Effector memory CD4-positive, alpha-beta T cell (primary cell): ENCODE results near the gene BMS1.
"Not testable (repeated sequence)": the region's sequence is repeated elsewhere in the genome, so short reads cannot be mapped to it uniquely, and the experiment has no call there.

ENCODE experiments used
- DNase-seq, 3 donors: peaks; one replicate each; pipeline ENCODE4 v3.0.0-alpha.2; 2020
- H3K27ac ChIP-seq: 2 replicates; pipeline ENCODE4 v1.7.0; 2013; ENCODE audit warnings: mild to moderate bottlenecking, low read length, moderate library complexity; ENCODE audit not compliant: insufficient read depth, poor library complexity, severe bottlenecking
- H3K27me3 ChIP-seq: replicated peaks from 2 replicates; pipeline ENCODE4 v1.7.0; 2013; ENCODE audit warnings: mild to moderate bottlenecking, low read length; ENCODE audit not compliant: insufficient read depth, control insufficient read depth, poor library complexity, severe bottlenecking
- H3K36me3 ChIP-seq: 2 replicates; pipeline ENCODE4 v1.7.0; 2013; ENCODE audit warnings: mild to moderate bottlenecking, low read length, moderate library complexity; ENCODE audit not compliant: control insufficient read depth, insufficient read depth
- H3K4me1 ChIP-seq: 2 replicates; pipeline ENCODE4 v1.7.0; 2013; ENCODE audit warnings: low read length, mild to moderate bottlenecking; ENCODE audit not compliant: control insufficient read depth, insufficient read depth, poor library complexity, severe bottlenecking
- H3K4me3 ChIP-seq: 2 replicates; pipeline ENCODE4 v1.7.0; 2013; ENCODE audit warnings: low read length, low read depth, mild to moderate bottlenecking; ENCODE audit not compliant: insufficient read depth, poor library complexity, severe bottlenecking
- H3K9me3 ChIP-seq: 2 replicates; pipeline ENCODE4 v1.7.0; 2013; ENCODE audit warnings: mild to moderate bottlenecking, low read length, moderate library complexity; ENCODE audit not compliant: control insufficient read depth

Gene BMS1

DNA sequence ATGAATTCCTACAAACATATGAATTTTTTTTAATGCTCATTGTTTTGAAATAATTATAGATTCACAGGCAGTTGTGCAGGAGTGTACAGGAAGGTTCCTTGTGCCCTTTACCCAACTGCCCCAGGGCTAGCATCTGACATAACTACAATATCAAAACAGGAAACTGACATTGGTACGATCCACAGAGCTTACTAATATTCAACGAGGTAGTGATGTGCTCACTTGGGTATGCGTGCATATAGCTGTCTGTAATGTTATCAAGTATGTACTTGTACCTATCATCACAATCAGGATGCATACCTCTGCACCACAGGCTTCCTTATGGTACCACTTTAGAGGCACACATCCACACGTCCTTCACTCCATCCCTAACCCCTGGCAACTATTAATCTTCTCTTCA lies 68.3 kb downstream of the BMS1 start:
- Histone ChIP-seq H3K27ac (no peak overlapping the region), H3K27me3 (peaks cover under 1% of the 10 kb centered on the region), H3K36me3 (no peaks in the 10 kb centered on the region), H3K4me1 (no peaks in the 10 kb centered on the region), H3K4me3 (no peak overlapping the region), H3K9me3 (no peaks in the 10 kb centered on the region)
- DNase-seq, result no peak

GRCh38 chr10:42859256-42859655 lies 76.7 kb downstream of the BMS1 start:
- Histone ChIP-seq H3K36me3 (no peaks in the 10 kb centered on the region), H3K4me1 (no peaks in the 10 kb centered on the region), H3K9me3 (no peaks in the 10 kb centered on the region), H3K27ac (no peak overlapping the region), H3K4me3 (no peak overlapping the region), H3K27me3 (peaks cover 4% of the 10 kb centered on the region)
- no peak for DNase-seq

DNA sequence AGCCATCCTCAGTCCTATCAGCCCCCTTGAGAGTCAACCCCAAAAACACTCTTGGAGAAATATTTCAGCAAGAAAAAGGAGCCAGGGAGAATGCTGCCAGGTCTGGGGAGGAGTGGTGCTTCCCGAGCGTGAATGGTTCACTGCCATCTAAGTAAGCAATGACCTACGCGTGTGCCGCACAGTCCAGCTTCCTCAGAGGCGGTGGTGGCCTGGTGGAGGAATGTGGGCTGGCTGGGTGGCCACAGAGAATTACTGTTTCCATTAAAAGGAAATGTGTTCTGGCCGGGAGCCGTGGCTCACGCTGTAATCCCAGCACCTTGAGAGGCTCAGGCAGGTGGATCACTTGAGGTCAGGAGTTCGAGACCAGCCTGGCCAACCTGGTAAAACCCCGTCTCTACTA lies 77.4 kb downstream of the BMS1 start:
- H3K36me3 ChIP-seq, H3K27ac ChIP-seq, H3K27me3 ChIP-seq, DNase-seq, H3K4me3 ChIP-seq, H3K9me3 ChIP-seq, H3K4me1 ChIP-seq: not testable (repeated sequence)

GRCh38 chr10:42862801-42863200 lies 80.2 kb downstream of the BMS1 start:
- not testable (repeated sequence) for H3K27ac ChIP-seq, H3K9me3 ChIP-seq, DNase-seq, H3K4me1 ChIP-seq, H3K4me3 ChIP-seq, H3K36me3 ChIP-seq, H3K27me3 ChIP-seq

DNA sequence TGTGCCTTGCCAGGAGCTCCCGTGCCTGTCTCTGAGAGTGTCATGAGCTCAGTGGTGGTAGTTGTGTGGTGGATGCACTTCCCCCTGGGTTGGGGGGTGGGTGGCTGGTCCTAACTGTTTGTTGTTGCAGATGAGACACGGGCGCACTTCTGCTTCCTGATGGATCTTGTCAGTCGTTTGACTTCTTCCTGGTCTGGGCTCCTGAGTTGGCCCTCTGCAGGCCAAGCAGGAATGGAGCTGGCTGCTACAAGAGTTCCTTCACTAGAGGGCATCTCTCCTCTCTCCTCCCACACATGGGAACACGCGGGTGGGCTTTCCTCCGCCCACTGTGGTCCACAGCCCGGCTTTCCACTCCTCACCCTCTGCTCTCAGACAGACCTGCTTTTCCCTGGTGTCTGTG lies 82.0 kb downstream of the BMS1 start:
- no peaks in the 10 kb centered on the region for H3K36me3 ChIP-seq
- H3K27me3 ChIP-seq, result no peaks in the 10 kb centered on the region
- no peak for DNase-seq

GRCh38 chr10:42865716-42866114 lies 83.1 kb downstream of the BMS1 start:
- Histone ChIP-seq H3K27ac (no peak overlapping the region), H3K4me1 (peaks cover 3% of the 10 kb centered on the region), H3K9me3 (no peaks in the 10 kb centered on the region), H3K27me3 (no peaks in the 10 kb centered on the region), H3K4me3 (no peak overlapping the region), H3K36me3 (no peaks in the 10 kb centered on the region)
- DNase-seq, result no peak

More for the DNA sequence above, 82.0 kb downstream of the BMS1 start:
- no peak overlapping the region for H3K27ac ChIP-seq
- H3K4me1 ChIP-seq, result peaks cover 3% of the 10 kb centered on the region
- no peaks in the 10 kb centered on the region for H3K9me3 ChIP-seq
- no peak overlapping the region for H3K4me3 ChIP-seq

DNA sequence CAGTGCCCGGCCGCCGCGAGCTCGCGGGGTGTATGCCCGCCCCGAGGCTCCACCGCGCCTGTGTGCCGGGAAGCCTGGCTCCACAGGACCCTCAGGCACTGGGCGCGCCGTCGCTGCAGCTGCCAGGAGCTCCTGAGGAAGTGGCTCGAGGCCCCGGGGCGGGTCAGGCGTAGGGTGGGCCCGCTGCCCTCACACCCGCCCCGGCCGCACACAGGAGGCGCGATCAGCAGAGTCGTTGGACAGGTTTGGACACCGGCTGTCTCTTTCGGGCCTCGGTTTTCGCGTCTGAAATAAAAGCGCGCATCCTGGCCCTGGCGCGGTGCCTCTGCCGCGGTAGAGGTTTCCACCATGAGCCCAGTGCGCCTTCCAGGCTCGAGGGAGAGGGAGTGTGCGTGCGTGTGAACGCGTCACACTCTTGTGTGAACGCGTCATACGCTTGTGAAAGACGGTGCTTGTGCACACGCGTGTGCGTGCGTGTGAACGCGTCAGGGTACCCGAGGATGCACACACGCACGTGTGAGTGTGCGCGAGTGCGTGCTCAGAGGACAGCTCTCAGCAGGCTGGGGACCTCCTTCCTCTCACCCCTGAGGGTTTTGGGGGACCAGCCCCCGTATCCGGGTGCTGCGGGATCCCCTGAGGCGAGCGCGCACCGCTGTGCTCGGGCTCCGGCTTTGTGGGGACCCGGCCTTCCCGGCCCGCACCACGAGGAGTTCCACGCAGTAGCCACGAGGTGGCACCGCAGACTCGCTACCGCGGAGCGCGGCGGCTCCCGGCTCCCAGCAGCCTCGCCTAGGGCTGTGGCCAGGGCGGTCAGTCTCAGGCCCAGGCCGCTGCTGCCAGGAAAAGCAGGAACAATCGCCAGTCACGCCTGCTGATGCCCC lies 83.8 kb downstream of the BMS1 start:
- no peaks in the 10 kb centered on the region for H3K9me3 ChIP-seq
- H3K27me3 ChIP-seq, result no peaks in the 10 kb centered on the region
- DNase-seq, result peak in 2 of 3 donors; percentile 5 to 15
- H3K4me1 ChIP-seq, result peaks cover 3% of the 10 kb centered on the region
- H3K4me3 ChIP-seq, result no peak overlapping the region
- H3K36me3 ChIP-seq, result no peaks in the 10 kb centered on the region
- H3K27ac ChIP-seq, result no peak overlapping the region

DNA sequence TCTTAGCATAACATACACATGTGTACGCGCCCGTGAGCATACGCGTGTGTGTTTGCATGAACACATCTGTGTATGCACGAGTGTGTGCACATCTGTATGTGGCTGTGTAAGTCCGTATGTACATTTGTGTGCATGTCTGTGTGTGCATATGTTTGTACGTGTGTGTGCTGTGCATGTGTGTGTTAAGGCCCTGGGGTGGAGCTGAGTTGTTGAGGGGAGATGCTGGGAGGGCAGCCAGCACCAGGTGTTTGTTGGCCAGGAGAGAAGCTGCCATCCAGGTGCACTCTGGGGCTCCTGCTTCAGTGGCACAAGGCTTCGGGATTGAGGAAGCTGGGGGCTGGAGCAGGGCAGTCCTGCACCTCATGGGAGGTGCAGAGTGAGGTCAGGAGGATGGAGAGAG lies 85.0 kb downstream of the BMS1 start:
- Histone ChIP-seq H3K9me3 (no peaks in the 10 kb centered on the region), H3K4me1 (peaks cover 3% of the 10 kb centered on the region), H3K27ac (no peak overlapping the region), H3K27me3 (no peaks in the 10 kb centered on the region), H3K4me3 (no peak overlapping the region), H3K36me3 (no peaks in the 10 kb centered on the region)
- DNase-seq, result no peak

GRCh38 chr10:42868530-42868929 lies 85.9 kb downstream of the BMS1 start:
- Histone ChIP-seq H3K4me1 (peaks cover 3% of the 10 kb centered on the region), H3K9me3 (no peaks in the 10 kb centered on the region), H3K27me3 (no peaks in the 10 kb centered on the region), H3K4me3 (no peak overlapping the region), H3K36me3 (no peaks in the 10 kb centered on the region), H3K27ac (no peak overlapping the region)
- no peak for DNase-seq

DNA sequence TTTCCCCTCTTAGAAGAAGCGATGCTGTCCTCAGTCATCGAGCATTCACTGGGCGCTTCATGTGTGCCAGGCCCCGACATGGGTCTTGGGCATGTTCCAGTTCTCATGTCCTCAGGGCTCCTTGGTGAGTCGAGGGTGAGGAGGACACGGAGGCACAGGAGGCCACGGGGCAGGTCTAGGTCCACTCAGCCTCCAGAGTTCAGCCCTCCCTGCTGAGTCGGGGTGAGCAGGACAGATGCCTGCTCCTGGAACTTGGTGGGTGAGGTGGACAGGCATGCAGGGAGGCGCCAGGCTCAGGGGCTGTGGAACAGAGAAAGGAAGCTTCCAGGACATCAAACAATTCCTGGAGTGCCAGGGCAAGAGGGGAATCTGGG lies 87.4 kb downstream of the BMS1 start:
- Histone ChIP-seq H3K4me3 (no peak overlapping the region), H3K36me3 (no peaks in the 10 kb centered on the region), H3K27me3 (no peaks in the 10 kb centered on the region), H3K27ac (no peak overlapping the region), H3K9me3 (no peaks in the 10 kb centered on the region), H3K4me1 (peaks cover 3% of the 10 kb centered on the region)
- no peak for DNase-seq
